ENCODE results near the gene FRS2.

The FRS2 gene

DNA sequence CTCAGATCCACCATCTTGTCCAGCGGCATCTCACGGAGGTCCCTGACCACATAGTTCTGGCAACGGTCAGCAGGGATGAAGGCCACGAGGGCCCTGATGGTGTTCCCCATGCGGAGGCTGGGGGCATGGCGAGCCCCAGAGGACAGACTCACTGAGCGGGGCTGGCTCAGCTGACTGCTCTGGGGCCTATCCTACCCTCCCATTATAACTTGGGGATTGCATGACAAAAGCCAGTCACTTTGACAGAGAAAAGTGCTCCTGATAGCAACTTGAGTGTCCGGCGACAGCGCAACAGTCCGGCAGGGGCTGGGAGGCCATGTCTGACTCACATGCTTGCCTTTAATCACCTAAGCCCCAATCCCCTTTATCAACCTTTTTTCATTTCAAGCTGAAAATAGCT is 140.5 kb downstream of the FRS2 start, which contains the start of gene LRRC10:
Gene LRRC10 (minus strand): TSS at position 179 of the 400 bp plus-strand sequence. CDS start 69 bp downstream, at position 110.
- TF ChIP-seq, protein P1, sequence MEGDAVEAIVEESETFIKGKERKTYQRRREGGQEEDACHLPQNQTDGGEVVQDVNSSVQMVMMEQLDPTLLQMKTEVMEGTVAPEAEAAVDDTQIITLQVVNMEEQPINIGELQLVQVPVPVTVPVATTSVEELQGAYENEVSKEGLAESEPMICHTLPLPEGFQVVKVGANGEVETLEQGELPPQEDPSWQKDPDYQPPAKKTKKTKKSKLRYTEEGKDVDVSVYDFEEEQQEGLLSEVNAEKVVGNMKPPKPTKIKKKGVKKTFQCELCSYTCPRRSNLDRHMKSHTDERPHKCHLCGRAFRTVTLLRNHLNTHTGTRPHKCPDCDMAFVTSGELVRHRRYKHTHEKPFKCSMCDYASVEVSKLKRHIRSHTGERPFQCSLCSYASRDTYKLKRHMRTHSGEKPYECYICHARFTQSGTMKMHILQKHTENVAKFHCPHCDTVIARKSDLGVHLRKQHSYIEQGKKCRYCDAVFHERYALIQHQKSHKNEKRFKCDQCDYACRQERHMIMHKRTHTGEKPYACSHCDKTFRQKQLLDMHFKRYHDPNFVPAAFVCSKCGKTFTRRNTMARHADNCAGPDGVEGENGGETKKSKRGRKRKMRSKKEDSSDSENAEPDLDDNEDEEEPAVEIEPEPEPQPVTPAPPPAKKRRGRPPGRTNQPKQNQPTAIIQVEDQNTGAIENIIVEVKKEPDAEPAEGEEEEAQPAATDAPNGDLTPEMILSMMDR (IDR thresholded peaks at IDR 0.05; ENCODE audit: low read depth, low read length, missing control alignments), result no peak
- no peak for DNase-seq (ENCODE audit: extremely low read depth, low read depth)
- H3K4me3 ChIP-seq (replicated peaks; ENCODE audit: low read depth, low read length), result no peak within 1 kb of the TSS

GRCh38 chr12:69613351-69613750 is 143.2 kb downstream of the FRS2 start:
- no peak for DNase-seq (ENCODE audit: extremely low read depth, low read depth)
- no peak overlapping the region for H3K4me3 ChIP-seq (replicated peaks; ENCODE audit: low read depth, low read length)
- TF ChIP-seq, protein P1 (IDR thresholded peaks at IDR 0.05; ENCODE audit: low read depth, low read length, missing control alignments), result no peak

- no peak overlapping the region for H3K4me3 ChIP-seq (replicated peaks; ENCODE audit: low read depth, low read length)
- no peak for DNase-seq (ENCODE audit: extremely low read depth, low read depth)
- TF ChIP-seq, protein P1 (IDR thresholded peaks at IDR 0.05; ENCODE audit: low read depth, low read length, missing control alignments), result no peak
Observed at GRCh38 chr12:69616025-69616424, 145.8 kb downstream of the FRS2 start.

GRCh38 chr12:69619050-69619449 is 148.9 kb downstream of the FRS2 start:
- H3K4me3 ChIP-seq (replicated peaks; ENCODE audit: low read depth, low read length), result no peak overlapping the region
- DNase-seq (ENCODE audit: extremely low read depth, low read depth), result no peak
- TF ChIP-seq, protein P1 (IDR thresholded peaks at IDR 0.05; ENCODE audit: low read depth, low read length, missing control alignments), result no peak

- DNase-seq (ENCODE audit: extremely low read depth, low read depth), result no peak
- TF ChIP-seq, protein P1 (IDR thresholded peaks at IDR 0.05; ENCODE audit: low read depth, low read length, missing control alignments), result no peak
- H3K4me3 ChIP-seq (replicated peaks; ENCODE audit: low read depth, low read length), result no peak overlapping the region
Observed at GRCh38 chr12:69620077-69620476, 149.9 kb downstream of the FRS2 start.

DNA sequence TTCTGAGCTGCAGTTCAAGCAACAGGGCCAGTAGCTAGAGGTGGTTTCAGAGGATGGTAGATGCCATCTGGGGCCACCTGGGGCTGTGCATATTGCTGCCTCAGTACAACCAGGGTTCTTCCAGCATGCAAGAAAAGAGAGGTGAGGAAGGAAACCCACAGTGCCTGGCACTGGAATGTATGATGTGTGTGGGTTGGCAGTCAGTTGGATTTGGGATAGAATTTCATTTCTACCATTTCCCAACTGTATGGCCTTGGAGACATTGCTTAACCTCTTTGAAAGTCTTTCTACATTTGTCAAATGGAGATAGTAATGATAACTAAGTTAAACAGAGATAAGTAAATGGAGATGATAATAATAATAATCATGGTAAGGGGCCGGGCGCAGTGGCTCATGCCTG is 150.7 kb downstream of the FRS2 start:
- TF ChIP-seq, protein P1 (IDR thresholded peaks at IDR 0.05; ENCODE audit: low read depth, low read length, missing control alignments), result no peak
- no peak overlapping the region for H3K4me3 ChIP-seq (replicated peaks; ENCODE audit: low read depth, low read length)
- DNase-seq (ENCODE audit: extremely low read depth, low read depth), result no peak

GRCh38 chr12:69621551-69621950 is 151.4 kb downstream of the FRS2 start:
- TF ChIP-seq, protein P1 (IDR thresholded peaks at IDR 0.05; ENCODE audit: low read depth, low read length, missing control alignments), result no peak
- H3K4me3 ChIP-seq (replicated peaks; ENCODE audit: low read depth, low read length), result no peak overlapping the region
- DNase-seq (ENCODE audit: extremely low read depth, low read depth), result no peak

Measured in HFF-Myc (cell line).